Measurements from ENCODE around the gene CD300E.

Gene CD300E, protein sequence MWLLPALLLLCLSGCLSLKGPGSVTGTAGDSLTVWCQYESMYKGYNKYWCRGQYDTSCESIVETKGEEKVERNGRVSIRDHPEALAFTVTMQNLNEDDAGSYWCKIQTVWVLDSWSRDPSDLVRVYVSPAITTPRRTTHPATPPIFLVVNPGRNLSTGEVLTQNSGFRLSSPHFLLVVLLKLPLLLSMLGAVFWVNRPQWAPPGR

DNA sequence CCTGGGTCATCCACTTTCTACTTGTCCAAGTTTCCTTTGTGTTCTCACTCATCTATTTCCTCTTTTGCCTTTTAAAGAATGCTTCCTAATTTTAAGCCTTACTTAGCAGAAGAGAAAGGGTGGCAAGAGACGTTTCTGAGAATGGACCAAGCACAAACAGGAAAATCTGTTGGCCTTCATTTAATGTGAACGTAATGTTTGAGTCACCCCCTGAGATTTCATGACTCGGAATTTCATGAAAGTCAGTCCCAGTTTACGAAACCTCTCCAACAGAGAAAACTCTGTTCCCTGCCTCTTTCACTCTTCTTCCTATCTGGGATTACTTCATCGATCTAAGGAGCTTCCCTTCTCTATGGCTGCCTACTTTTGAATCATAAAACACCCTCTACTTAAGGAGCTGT, at the start of gene CD300E:
Gene CD300E, minus strand, starts transcription at position 46 of the 401 bp plus-strand sequence. CDS start 117 bp downstream, outside the sequence.
- Histone ChIP-seq H3K4me3 (ENCODE audit: low read length) (no peak within 1 kb of the TSS), H3K4me1 (ENCODE audit: control insufficient read depth, low read depth, low read length) (no peaks in the 10 kb centered on the region), H3K27ac (ENCODE audit: low read length) (no peak within 1 kb of the TSS), H3K9ac (ENCODE audit: low read length) (no peak within 1 kb of the TSS), H3K36me3 (ENCODE audit: control insufficient read depth, low read depth, low read length) (no peaks in the 10 kb centered on the region), H3K27me3 (ENCODE audit: control insufficient read depth, insufficient read depth, low read length) (no peaks in the 10 kb centered on the region), H3K9me3 (ENCODE audit: control insufficient read depth, low read depth, low read length) (no peaks in the 10 kb centered on the region)

DNA sequence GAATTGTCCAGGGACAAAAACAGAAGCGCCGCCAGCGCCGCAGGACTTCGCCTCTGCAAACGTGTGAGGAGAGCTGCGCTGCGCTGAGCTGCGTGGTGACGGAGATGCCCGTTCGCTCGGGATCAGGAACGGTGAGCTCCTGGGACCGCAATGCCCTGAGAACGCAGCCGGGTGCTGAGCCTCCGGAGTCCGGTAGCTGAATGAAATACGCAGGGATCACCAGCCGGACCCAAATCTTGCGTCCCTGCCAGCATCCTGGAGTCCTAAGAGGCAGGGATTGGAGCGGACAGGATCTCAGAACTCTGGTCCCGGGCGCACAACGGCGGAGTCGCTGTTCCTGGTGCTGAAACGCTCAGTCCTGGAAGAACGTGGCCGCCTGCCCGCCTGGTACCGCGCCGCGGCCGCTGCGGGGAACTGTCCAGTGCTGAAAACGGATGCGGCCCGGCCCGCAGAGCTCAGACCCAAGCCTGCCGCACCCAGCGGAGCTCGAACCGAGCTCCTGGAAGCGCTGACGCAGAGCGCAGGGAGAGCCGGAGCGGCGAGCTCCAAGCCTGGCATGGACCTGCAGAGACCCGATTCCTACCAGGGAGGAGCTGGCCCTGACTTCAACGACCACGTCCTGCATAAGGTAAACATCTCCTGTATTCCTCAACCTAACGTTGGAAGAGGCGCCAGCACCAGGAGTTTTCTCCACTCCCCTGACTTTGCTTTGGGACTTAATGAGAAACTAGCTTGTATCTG, 47.7 kb upstream of the CD300E start:
- Histone ChIP-seq H3K9ac (ENCODE audit: low read length) (no peak overlapping the region), H3K4me1 (ENCODE audit: control insufficient read depth, low read depth, low read length) (no peaks in the 10 kb centered on the region), H3K4me3 (ENCODE audit: low read length) (no peak overlapping the region), H3K27me3 (ENCODE audit: control insufficient read depth, insufficient read depth, low read length) (peaks cover 76% of the 10 kb centered on the region), H3K27ac (ENCODE audit: low read length) (no peak overlapping the region), H3K36me3 (ENCODE audit: control insufficient read depth, low read depth, low read length) (no peaks in the 10 kb centered on the region), H3K9me3 (ENCODE audit: control insufficient read depth, low read depth, low read length) (no peaks in the 10 kb centered on the region)

DNA sequence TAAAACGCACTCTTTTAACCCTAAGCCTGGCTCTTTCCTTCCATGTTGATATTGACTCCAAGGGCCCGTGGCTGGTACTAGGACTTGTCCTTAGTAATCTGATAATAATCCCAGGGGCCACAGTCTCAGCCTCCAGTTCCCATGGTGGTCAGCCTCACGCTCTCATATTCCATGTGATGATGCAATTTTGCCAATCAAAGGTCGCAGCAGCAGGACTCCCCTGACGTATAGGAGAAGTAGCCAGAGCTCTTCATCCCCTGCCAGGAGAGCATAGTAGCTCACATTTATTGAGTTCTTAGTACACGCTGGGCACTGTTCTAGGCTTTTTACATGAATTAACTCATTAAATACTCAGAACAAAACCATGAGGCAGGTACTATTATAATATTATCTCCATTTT, 46.8 kb upstream of the CD300E start:
- Histone ChIP-seq H3K4me1 (ENCODE audit: control insufficient read depth, low read depth, low read length) (no peaks in the 10 kb centered on the region), H3K36me3 (ENCODE audit: control insufficient read depth, low read depth, low read length) (no peaks in the 10 kb centered on the region), H3K4me3 (ENCODE audit: low read length) (no peak overlapping the region), H3K27me3 (ENCODE audit: control insufficient read depth, insufficient read depth, low read length) (peaks cover 76% of the 10 kb centered on the region), H3K9ac (ENCODE audit: low read length) (no peak overlapping the region), H3K9me3 (ENCODE audit: control insufficient read depth, low read depth, low read length) (no peaks in the 10 kb centered on the region), H3K27ac (ENCODE audit: low read length) (no peak overlapping the region)

DNA sequence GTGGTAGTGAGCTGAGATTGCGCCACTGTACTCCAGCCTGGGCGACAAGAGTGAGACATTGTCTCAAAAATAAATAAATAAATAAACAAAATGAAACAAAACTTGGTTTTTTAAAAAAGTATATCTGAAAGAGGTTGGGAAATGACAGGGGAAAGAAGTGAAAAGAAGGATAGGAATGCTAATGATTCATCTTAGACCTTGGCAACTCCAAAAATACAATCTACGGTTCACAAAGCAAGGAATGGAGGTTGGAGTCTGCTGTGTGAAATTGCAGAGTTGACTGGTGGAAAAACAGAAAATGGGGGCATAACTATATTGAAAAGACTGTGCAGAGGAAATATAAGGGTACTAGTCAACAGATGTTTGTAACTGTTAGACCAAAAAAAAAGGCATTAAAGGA, 40.0 kb upstream of the CD300E start:
- no peaks in the 10 kb centered on the region for H3K9me3 ChIP-seq (ENCODE audit: control insufficient read depth, low read depth, low read length)
- no peak overlapping the region for H3K9ac ChIP-seq (ENCODE audit: low read length)
- no peak overlapping the region for H3K4me3 ChIP-seq (ENCODE audit: low read length)
- no peak overlapping the region for H3K27ac ChIP-seq (ENCODE audit: low read length)
- H3K36me3 ChIP-seq (ENCODE audit: control insufficient read depth, low read depth, low read length): no peaks in the 10 kb centered on the region
- H3K27me3 ChIP-seq (ENCODE audit: control insufficient read depth, insufficient read depth, low read length): peaks cover 16% of the 10 kb centered on the region
- no peaks in the 10 kb centered on the region for H3K4me1 ChIP-seq (ENCODE audit: control insufficient read depth, low read depth, low read length)

DNA sequence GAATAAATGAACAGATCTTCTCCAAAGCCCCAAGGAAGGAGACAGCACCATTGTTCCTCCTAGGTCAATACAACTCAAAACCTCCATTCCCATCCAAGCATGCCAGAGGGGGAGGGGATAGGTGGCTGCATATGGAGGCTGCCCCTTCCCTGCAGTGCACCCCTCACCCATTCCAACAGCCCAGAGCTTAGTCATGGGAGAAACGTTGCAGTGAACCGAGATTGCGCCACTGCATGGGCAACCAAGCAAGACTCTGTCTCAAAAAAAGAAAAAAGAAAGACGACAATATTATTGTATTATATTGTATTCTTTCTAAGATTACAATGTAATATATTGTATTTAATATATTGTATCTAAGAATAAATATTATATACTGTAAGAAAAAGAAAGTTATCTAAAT, 36.4 kb upstream of the CD300E start:
- H3K9me3 ChIP-seq (ENCODE audit: control insufficient read depth, low read depth, low read length): no peaks in the 10 kb centered on the region
- no peak overlapping the region for H3K9ac ChIP-seq (ENCODE audit: low read length)
- no peak overlapping the region for H3K4me3 ChIP-seq (ENCODE audit: low read length)
- no peaks in the 10 kb centered on the region for H3K36me3 ChIP-seq (ENCODE audit: control insufficient read depth, low read depth, low read length)
- H3K27ac ChIP-seq (ENCODE audit: low read length): no peak overlapping the region
- H3K27me3 ChIP-seq (ENCODE audit: control insufficient read depth, insufficient read depth, low read length): no peaks in the 10 kb centered on the region
- no peaks in the 10 kb centered on the region for H3K4me1 ChIP-seq (ENCODE audit: control insufficient read depth, low read depth, low read length)

DNA sequence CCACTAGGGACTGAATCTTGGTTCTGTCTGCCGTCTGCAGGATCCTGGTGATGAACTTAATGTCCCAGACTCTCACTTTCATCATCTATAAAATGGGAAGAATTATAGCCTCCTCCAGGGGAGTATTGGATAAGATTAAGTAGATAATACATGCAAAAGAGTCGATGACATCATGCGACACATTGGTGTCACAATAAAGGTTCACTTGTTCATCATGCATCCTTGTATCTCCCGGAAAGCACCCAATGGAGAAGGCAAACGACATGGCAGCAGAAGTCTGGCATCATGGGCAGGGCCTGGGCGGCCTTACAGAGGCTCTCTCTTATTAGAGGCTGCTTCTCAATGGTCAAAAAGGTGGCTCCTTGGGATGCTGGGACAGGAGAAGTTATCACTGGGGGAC, 35.1 kb upstream of the CD300E start:
- Histone ChIP-seq H3K27me3 (ENCODE audit: control insufficient read depth, insufficient read depth, low read length) (no peaks in the 10 kb centered on the region), H3K27ac (ENCODE audit: low read length) (no peak overlapping the region), H3K4me1 (ENCODE audit: control insufficient read depth, low read depth, low read length) (no peaks in the 10 kb centered on the region), H3K36me3 (ENCODE audit: control insufficient read depth, low read depth, low read length) (no peaks in the 10 kb centered on the region), H3K9ac (ENCODE audit: low read length) (no peak overlapping the region), H3K9me3 (ENCODE audit: control insufficient read depth, low read depth, low read length) (no peaks in the 10 kb centered on the region), H3K4me3 (ENCODE audit: low read length) (no peak overlapping the region)

DNA sequence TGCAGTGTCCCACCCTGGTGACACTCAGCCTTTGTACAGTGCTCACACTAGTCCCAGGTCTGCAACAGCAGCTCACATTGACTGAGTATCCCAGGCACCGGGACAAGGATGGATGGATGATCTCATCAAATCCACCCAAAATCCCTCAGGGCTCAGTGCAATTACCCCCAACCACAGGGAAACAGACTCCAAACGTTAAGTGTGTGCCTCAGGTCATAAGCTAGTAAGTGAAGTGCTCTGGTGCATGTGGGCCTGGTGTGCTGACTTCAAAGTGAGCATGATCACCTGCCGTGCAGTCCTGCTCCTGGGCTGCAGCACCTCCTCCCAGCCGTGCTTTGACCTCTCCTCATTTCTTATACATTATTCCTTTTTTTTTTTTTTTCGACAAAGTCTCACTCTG, 31.2 kb upstream of the CD300E start:
- peaks cover 18% of the 10 kb centered on the region for H3K27me3 ChIP-seq (ENCODE audit: control insufficient read depth, insufficient read depth, low read length)
- no peaks in the 10 kb centered on the region for H3K9me3 ChIP-seq (ENCODE audit: control insufficient read depth, low read depth, low read length)
- H3K27ac ChIP-seq (ENCODE audit: low read length): no peak overlapping the region
- no peak overlapping the region for H3K4me3 ChIP-seq (ENCODE audit: low read length)
- H3K36me3 ChIP-seq (ENCODE audit: control insufficient read depth, low read depth, low read length): no peaks in the 10 kb centered on the region
- H3K4me1 ChIP-seq (ENCODE audit: control insufficient read depth, low read depth, low read length): no peaks in the 10 kb centered on the region
- H3K9ac ChIP-seq (ENCODE audit: low read length): no peak overlapping the region

DNA sequence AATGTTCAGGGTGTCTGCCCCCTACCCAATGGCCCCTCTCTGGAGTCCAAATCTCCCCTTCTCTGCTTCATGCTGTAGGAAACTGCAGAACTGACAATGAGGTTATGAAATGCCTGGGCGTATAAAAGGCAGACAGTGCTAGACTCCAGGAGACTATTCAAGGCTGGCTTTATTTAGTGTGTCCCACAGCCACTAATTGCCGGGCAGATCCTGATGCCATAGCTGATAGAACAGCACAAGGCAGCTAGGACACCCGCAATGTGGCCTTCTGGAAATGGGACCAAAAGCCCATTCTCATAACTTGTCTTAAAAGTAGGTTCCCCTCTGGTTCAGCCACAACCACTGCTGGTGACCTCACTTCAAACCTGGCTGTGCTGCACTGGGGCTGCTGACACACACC, 28.5 kb upstream of the CD300E start:
- H3K9me3 ChIP-seq (ENCODE audit: control insufficient read depth, low read depth, low read length): no peaks in the 10 kb centered on the region
- no peaks in the 10 kb centered on the region for H3K36me3 ChIP-seq (ENCODE audit: control insufficient read depth, low read depth, low read length)
- no peak overlapping the region for H3K4me3 ChIP-seq (ENCODE audit: low read length)
- H3K27me3 ChIP-seq (ENCODE audit: control insufficient read depth, insufficient read depth, low read length): peaks cover 18% of the 10 kb centered on the region
- no peak overlapping the region for H3K9ac ChIP-seq (ENCODE audit: low read length)
- H3K27ac ChIP-seq (ENCODE audit: low read length): no peak overlapping the region
- no peaks in the 10 kb centered on the region for H3K4me1 ChIP-seq (ENCODE audit: control insufficient read depth, low read depth, low read length)

DNA sequence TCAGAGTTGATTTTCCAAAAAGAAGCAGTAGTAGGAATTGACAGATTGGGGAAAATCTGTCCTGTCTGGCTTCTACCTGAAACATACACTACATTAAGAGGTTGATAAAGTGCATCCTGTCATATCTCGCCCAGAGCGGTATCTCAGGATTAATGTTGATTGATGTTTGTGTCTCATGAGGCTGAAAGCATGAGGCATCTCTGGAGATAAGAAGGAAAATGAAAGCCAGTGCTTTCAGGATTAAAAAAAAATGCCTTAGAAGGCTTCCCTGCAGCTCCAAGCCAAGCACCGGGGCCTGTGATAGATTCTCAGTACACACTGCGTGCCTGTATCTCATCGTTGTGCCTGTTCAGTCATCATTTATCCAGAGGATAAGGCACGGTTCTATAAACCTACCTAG, 26.4 kb upstream of the CD300E start:
- H3K4me3 ChIP-seq (ENCODE audit: low read length): no peak overlapping the region
- no peaks in the 10 kb centered on the region for H3K4me1 ChIP-seq (ENCODE audit: control insufficient read depth, low read depth, low read length)
- peaks cover 18% of the 10 kb centered on the region for H3K27me3 ChIP-seq (ENCODE audit: control insufficient read depth, insufficient read depth, low read length)
- no peaks in the 10 kb centered on the region for H3K36me3 ChIP-seq (ENCODE audit: control insufficient read depth, low read depth, low read length)
- no peaks in the 10 kb centered on the region for H3K9me3 ChIP-seq (ENCODE audit: control insufficient read depth, low read depth, low read length)
- no peak overlapping the region for H3K9ac ChIP-seq (ENCODE audit: low read length)
- no peak overlapping the region for H3K27ac ChIP-seq (ENCODE audit: low read length)

DNA sequence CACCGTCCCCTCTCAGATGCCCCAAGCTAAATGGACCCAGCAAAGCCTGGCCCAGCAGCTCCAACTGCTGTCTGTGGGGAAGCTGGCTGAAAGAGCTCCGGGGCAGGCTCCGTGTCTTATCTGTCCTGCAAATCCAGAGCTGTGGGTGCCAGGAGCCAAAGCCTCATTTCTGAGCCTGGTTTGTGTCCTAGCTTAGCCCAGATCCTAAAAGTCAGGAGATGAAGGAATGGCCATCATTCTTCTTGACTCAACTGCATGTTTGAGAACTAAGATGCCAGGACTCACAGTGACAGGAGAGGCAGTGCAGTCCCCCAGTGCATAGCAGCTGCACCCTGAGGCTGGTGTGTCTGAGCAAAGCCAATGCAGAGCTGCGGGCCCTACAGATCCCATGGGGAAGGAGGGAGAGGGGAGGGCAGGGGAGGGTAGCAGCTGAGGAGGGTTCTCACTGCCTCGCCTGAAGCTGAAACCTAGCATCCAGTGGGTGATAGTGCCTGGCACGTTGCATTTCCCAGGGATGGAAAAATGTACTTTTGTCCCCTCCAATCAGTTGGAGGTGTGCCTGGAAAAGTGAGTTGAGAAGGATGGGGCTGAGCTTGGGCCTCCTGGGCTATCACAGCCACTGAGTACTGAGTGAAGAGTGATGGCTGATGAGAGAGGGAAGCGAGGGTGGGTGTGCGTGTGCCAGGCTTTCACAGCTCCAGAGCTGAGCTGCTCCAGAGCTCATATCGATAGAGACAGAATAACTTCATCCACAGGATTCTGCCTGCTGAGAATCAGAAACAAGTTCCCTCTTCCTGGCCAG, 24.5 kb upstream of the CD300E start:
- no peak overlapping the region for H3K9ac ChIP-seq (ENCODE audit: low read length)
- H3K27ac ChIP-seq (ENCODE audit: low read length): no peak overlapping the region
- H3K9me3 ChIP-seq (ENCODE audit: control insufficient read depth, low read depth, low read length): no peaks in the 10 kb centered on the region
- H3K4me1 ChIP-seq (ENCODE audit: control insufficient read depth, low read depth, low read length): no peaks in the 10 kb centered on the region
- H3K4me3 ChIP-seq (ENCODE audit: low read length): no peak overlapping the region
- no peaks in the 10 kb centered on the region for H3K36me3 ChIP-seq (ENCODE audit: control insufficient read depth, low read depth, low read length)
- H3K27me3 ChIP-seq (ENCODE audit: control insufficient read depth, insufficient read depth, low read length): peaks cover 18% of the 10 kb centered on the region

DNA sequence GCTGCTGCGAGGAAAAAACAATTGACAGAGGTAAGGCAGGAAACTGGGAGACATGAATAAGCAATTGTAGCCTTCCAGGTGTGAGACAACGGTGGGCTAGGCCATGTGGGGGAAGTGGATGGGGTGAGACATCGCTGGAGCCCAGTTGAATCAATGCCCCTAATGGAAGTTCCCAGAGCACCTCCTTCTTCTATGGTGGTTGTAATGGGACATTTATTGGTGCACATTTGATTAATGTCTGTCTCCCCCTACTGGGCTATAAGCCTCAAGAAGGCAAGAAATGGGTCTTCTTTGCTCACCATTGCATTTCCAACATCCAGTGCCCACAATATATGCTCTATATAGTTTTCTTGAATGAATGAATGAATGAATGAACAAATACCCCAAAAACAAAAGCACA, 22.7 kb upstream of the CD300E start:
- H3K4me1 ChIP-seq (ENCODE audit: control insufficient read depth, low read depth, low read length): no peaks in the 10 kb centered on the region
- H3K9ac ChIP-seq (ENCODE audit: low read length): no peak overlapping the region
- H3K27me3 ChIP-seq (ENCODE audit: control insufficient read depth, insufficient read depth, low read length): peaks cover 6% of the 10 kb centered on the region
- H3K36me3 ChIP-seq (ENCODE audit: control insufficient read depth, low read depth, low read length): no peaks in the 10 kb centered on the region
- H3K27ac ChIP-seq (ENCODE audit: low read length): no peak overlapping the region
- H3K4me3 ChIP-seq (ENCODE audit: low read length): no peak overlapping the region
- H3K9me3 ChIP-seq (ENCODE audit: control insufficient read depth, low read depth, low read length): no peaks in the 10 kb centered on the region

Data from iPS-18a (cell line).